ENCODE results near the gene BBS9. TPM values are rescaled to one million over a fixed set of nuclear protein-coding genes. Genes with fewer than 3 reads are reported as not detected.

BBS9 gene
- total and polyA plus RNA-seq, 2 donors (not counting 1 experiment from before 2014, with no cell fraction given): 8.4 to 45.2 TPM

- H3K4me3 ChIP-seq (ENCODE audit: control extremely low read depth in 1 of 5, extremely low read depth in 1 of 5, insufficient read depth in 1 of 5, low read depth in 2 of 5, low read length in 4 of 5): no peak overlapping the region
- H2AFZ ChIP-seq (ENCODE audit: insufficient read depth, low read depth, low read length, poor library complexity, severe bottlenecking): no peak overlapping the region
- intact Hi-C loops (cut with micrococcal nuclease): no loop called here
- no peak for ATAC-seq (ENCODE audit: low read depth)
- Mint-ChIP-seq H3K9me3 (ENCODE audit: insufficient read depth) (no peaks in the 10 kb centered on the region), H3K27me3 (no peaks in the 10 kb centered on the region), H3K4me1 (no peaks in the 10 kb centered on the region), H3K27ac (no peak overlapping the region), H3K4me3 (no peak overlapping the region)
- no peaks in the 10 kb centered on the region for H3K27me3 ChIP-seq (replicated peaks in 1 of 4; ENCODE audit: control extremely low read depth in 1 of 4, control insufficient read depth in 3 of 4, insufficient read depth in 4 of 4, low read length in 3 of 4)
- no peak for TF ChIP-seq CTCF (IDR thresholded peaks at IDR 0.05)
- TF ChIP-seq EZH2 (IDR thresholded peaks at IDR 0.05; ENCODE audit: borderline replicate concordance, insufficient read depth, low read depth, low read length, poor library complexity, severe bottlenecking): no peak
- H3K4me2 ChIP-seq (replicated peaks; ENCODE audit: low read depth, low read length, poor library complexity, severe bottlenecking): no peak overlapping the region
- H3K79me2 ChIP-seq (ENCODE audit: control insufficient read depth, insufficient read depth, low read length): no peaks in the 10 kb centered on the region
- H3K9ac ChIP-seq (ENCODE audit: low read length): no peak overlapping the region
- H3K4me1 ChIP-seq (ENCODE audit: control insufficient read depth in 2 of 2, insufficient read depth in 2 of 2, low read length in 2 of 2): no peaks in the 10 kb centered on the region
- POLR2A ChIA-PET: no interaction called here
- H3K36me3 ChIP-seq (replicated peaks in 1 of 2; ENCODE audit: control extremely low read depth in 1 of 2, control insufficient read depth in 1 of 2, extremely low read depth in 1 of 2, insufficient read depth in 2 of 2, low read length in 1 of 2): no peaks in the 10 kb centered on the region
- 96% methylated on average over 3 of the region's 6 CpGs for WGBS (ENCODE audit: insufficient coverage)
- H4K20me1 ChIP-seq (ENCODE audit: control insufficient read depth, insufficient read depth, low read length, poor library complexity, severe bottlenecking): no peaks in the 10 kb centered on the region
- no peaks in the 10 kb centered on the region for H3K9me3 ChIP-seq (ENCODE audit: control extremely low read depth in 1 of 3, control insufficient read depth in 2 of 3, insufficient read depth in 1 of 3, low read length in 2 of 3)
- no peak overlapping the region for H3K27ac ChIP-seq (ENCODE audit: low read length in 2 of 2)
- CTCF ChIA-PET: interaction anchor here (1.1 kb wide), 1 partner anchor 10 kb away, joined by 3 read pairs; no protein-coding TSS in a partner anchor
- DNase-seq: no peak
Measured at GRCh38 chr7:33558549-33559323, 429.4 kb downstream of the BBS9 start.

- H4K20me1 ChIP-seq (ENCODE audit: control insufficient read depth, insufficient read depth, low read length, poor library complexity, severe bottlenecking): no peaks in the 10 kb centered on the region
- TF ChIP-seq CTCF (IDR thresholded peaks at IDR 0.05) (no peak), EZH2 (IDR thresholded peaks at IDR 0.05; ENCODE audit: borderline replicate concordance, insufficient read depth, low read depth, low read length, poor library complexity, severe bottlenecking) (no peak)
- no peaks in the 10 kb centered on the region for H3K79me2 ChIP-seq (ENCODE audit: control insufficient read depth, insufficient read depth, low read length)
- no peak overlapping the region for H3K4me3 Mint-ChIP-seq
- no peak overlapping the region for H3K9ac ChIP-seq (ENCODE audit: low read length)
- H3K9me3 Mint-ChIP-seq (ENCODE audit: insufficient read depth): no peaks in the 10 kb centered on the region
- H3K36me3 ChIP-seq (replicated peaks in 1 of 2; ENCODE audit: control extremely low read depth in 1 of 2, control insufficient read depth in 1 of 2, extremely low read depth in 1 of 2, insufficient read depth in 2 of 2, low read length in 1 of 2): no peaks in the 10 kb centered on the region
- H2AFZ ChIP-seq (ENCODE audit: insufficient read depth, low read depth, low read length, poor library complexity, severe bottlenecking): no peak overlapping the region
- H3K4me1 Mint-ChIP-seq: no peaks in the 10 kb centered on the region
- no peak overlapping the region for H3K4me2 ChIP-seq (replicated peaks; ENCODE audit: low read depth, low read length, poor library complexity, severe bottlenecking)
- intact Hi-C loops (cut with micrococcal nuclease): no loop called here
- no peaks in the 10 kb centered on the region for H3K9me3 ChIP-seq (ENCODE audit: control extremely low read depth in 1 of 3, control insufficient read depth in 2 of 3, insufficient read depth in 1 of 3, low read length in 2 of 3)
- POLR2A ChIA-PET: interaction anchor here (0.6 kb wide), 1 partner anchor 233 kb away, joined by 6 read pairs; no protein-coding TSS in a partner anchor
- 98% methylated on average over 5 of the region's 6 CpGs for WGBS (ENCODE audit: insufficient coverage)
- no peaks in the 10 kb centered on the region for H3K27me3 Mint-ChIP-seq
- no peak overlapping the region for H3K27ac Mint-ChIP-seq
- no peak overlapping the region for H3K27ac ChIP-seq (ENCODE audit: low read length in 2 of 2)
- no peak for ATAC-seq (ENCODE audit: low read depth)
- H3K4me1 ChIP-seq (ENCODE audit: control insufficient read depth in 2 of 2, insufficient read depth in 2 of 2, low read length in 2 of 2): no peaks in the 10 kb centered on the region
- H3K27me3 ChIP-seq (replicated peaks in 1 of 4; ENCODE audit: control extremely low read depth in 1 of 4, control insufficient read depth in 3 of 4, insufficient read depth in 4 of 4, low read length in 3 of 4): no peaks in the 10 kb centered on the region
- CTCF ChIA-PET: interaction anchor here (1.1 kb wide), 1 partner anchor 9 kb away, joined by 3 read pairs; no protein-coding TSS in a partner anchor
- H3K4me3 ChIP-seq (ENCODE audit: control extremely low read depth in 1 of 5, extremely low read depth in 1 of 5, insufficient read depth in 1 of 5, low read depth in 2 of 5, low read length in 4 of 5): no peak overlapping the region
- DNase-seq: no peak
Measured at GRCh38 chr7:33559324-33559710, 430.0 kb downstream of the BBS9 start.

Measured in B cell (primary cell).